Effector memory CD8-positive, alpha-beta T cell (primary cell): ENCODE results near the gene MECR.
A peak's percentile ranks its signal among the peaks of the same experiment; 100 is the strongest.

ENCODE experiments used
- ATAC-seq: fragments of 150-1000 bp; cut with Tn5 transposase; replicated peaks from 2 replicates; pipeline ENCODE4 v1.10.0; 2021; ENCODE audit warnings: mild to moderate bottlenecking, moderate library complexity
- DNase-seq, 3 experiments: peaks; one replicate each; pipeline ENCODE4 v3.0.0; 2021
- H3K27ac Mint-ChIP-seq, 2 donors: one replicate each; pipeline ENCODE4 v1.8.0; 2022; ENCODE audit warnings: mild to moderate bottlenecking in 2 of 2, mixed read lengths in 2 of 2, moderate library complexity in 2 of 2
- H3K27me3 Mint-ChIP-seq, 2 donors: one replicate each; pipeline ENCODE4 v1.8.0; 2022; ENCODE audit warnings: mixed read lengths in 2 of 2
- H3K36me3 Mint-ChIP-seq: one replicate; pipeline ENCODE4 v1.8.0; 2022; ENCODE audit warnings: mild to moderate bottlenecking, moderate library complexity, mixed read lengths; ENCODE audit not compliant: insufficient read depth
- H3K4me1 Mint-ChIP-seq, 2 donors: one replicate each; pipeline ENCODE4 v1.8.0; 2022; ENCODE audit warnings: low read depth in 2 of 2, mixed read lengths in 2 of 2
- H3K4me3 Mint-ChIP-seq, 2 donors: one replicate each; pipeline ENCODE4 v1.8.0; 2022; ENCODE audit warnings: mild to moderate bottlenecking in 2 of 2, mixed read lengths in 2 of 2, moderate library complexity in 2 of 2
- H3K9me3 Mint-ChIP-seq, 2 donors: one replicate each; pipeline ENCODE4 v1.8.0; 2022; ENCODE audit warnings: mixed read lengths in 2 of 2

Gene MECR

GRCh38 chr1:29260531-29260930 lies 29.8 kb upstream of the MECR start:
- DNase-seq (no peak), ATAC-seq (no peak)
- no peaks in the 10 kb centered on the region for H3K9me3 Mint-ChIP-seq
- H3K27ac Mint-ChIP-seq: no peak overlapping the region
- peak overlapping the region; percentile 70 to 79 for H3K4me3 Mint-ChIP-seq
- peaks cover 5 to 6% of the 10 kb centered on the region in 2 donors for H3K4me1 Mint-ChIP-seq
- H3K36me3 Mint-ChIP-seq: no peaks in the 10 kb centered on the region
- peaks cover 29 to 70% of the 10 kb centered on the region in 2 donors for H3K27me3 Mint-ChIP-seq

- ATAC-seq: peak; percentile 72
- Mint-ChIP-seq H3K4me3 (peak overlapping the region; percentile 70 to 79), H3K36me3 (no peaks in the 10 kb centered on the region), H3K27ac (peak overlapping the region in 1 of 2 donors; percentile 23), H3K27me3 (peaks cover 23 to 66% of the 10 kb centered on the region in 2 donors), H3K9me3 (no peaks in the 10 kb centered on the region), H3K4me1 (peaks cover 5 to 6% of the 10 kb centered on the region in 2 donors)
- peak in 2 of 3 experiments; percentile 15 to 23 for DNase-seq
Observed at GRCh38 chr1:29259802-29260441, 29.2 kb upstream of the MECR start.

GRCh38 chr1:29258976-29259801 lies 28.5 kb upstream of the MECR start:
- H3K27me3 Mint-ChIP-seq: peaks cover 22 to 66% of the 10 kb centered on the region in 2 donors
- no peaks in the 10 kb centered on the region for H3K36me3 Mint-ChIP-seq
- peaks cover 5 to 6% of the 10 kb centered on the region in 2 donors for H3K4me1 Mint-ChIP-seq
- H3K27ac Mint-ChIP-seq: no peak overlapping the region
- no peaks in the 10 kb centered on the region for H3K9me3 Mint-ChIP-seq
- H3K4me3 Mint-ChIP-seq: peak overlapping the region; percentile 70 to 79
- DNase-seq (no peak), ATAC-seq (peak; percentile 48)

GRCh38 chr1:29258189-29258975 lies 27.6 kb upstream of the MECR start:
- Mint-ChIP-seq H3K36me3 (no peaks in the 10 kb centered on the region), H3K4me3 (peak overlapping the region in 1 of 2 donors; percentile 3), H3K4me1 (peaks cover 5 to 6% of the 10 kb centered on the region in 2 donors), H3K27me3 (peaks cover 22 to 66% of the 10 kb centered on the region in 2 donors), H3K27ac (no peak overlapping the region), H3K9me3 (no peaks in the 10 kb centered on the region)
- no peak for DNase-seq
- no peak for ATAC-seq

GRCh38 chr1:29256979-29257804 lies 26.5 kb upstream of the MECR start:
- DNase-seq (no peak), ATAC-seq (no peak)
- Mint-ChIP-seq H3K4me3 (no peak overlapping the region), H3K27ac (no peak overlapping the region), H3K4me1 (peaks cover 5 to 6% of the 10 kb centered on the region in 2 donors), H3K9me3 (no peaks in the 10 kb centered on the region), H3K36me3 (no peaks in the 10 kb centered on the region), H3K27me3 (peaks cover 22 to 60% of the 10 kb centered on the region in 2 donors)

GRCh38 chr1:29256394-29256793 lies 25.7 kb upstream of the MECR start:
- DNase-seq: no peak
- H3K4me3 Mint-ChIP-seq: no peak overlapping the region
- H3K27ac Mint-ChIP-seq: no peak overlapping the region
- H3K27me3 Mint-ChIP-seq: peaks cover 22 to 52% of the 10 kb centered on the region in 2 donors
- no peaks in the 10 kb centered on the region for H3K9me3 Mint-ChIP-seq
- peaks cover 5 to 6% of the 10 kb centered on the region in 2 donors for H3K4me1 Mint-ChIP-seq
- ATAC-seq: no peak
- no peaks in the 10 kb centered on the region for H3K36me3 Mint-ChIP-seq

- Mint-ChIP-seq H3K4me3 (no peak overlapping the region), H3K27ac (no peak overlapping the region), H3K27me3 (peaks cover 16 to 41% of the 10 kb centered on the region in 2 donors), H3K4me1 (peaks cover 3% of the 10 kb centered on the region in 2 donors), H3K9me3 (no peaks in the 10 kb centered on the region), H3K36me3 (no peaks in the 10 kb centered on the region)
- ATAC-seq (no peak), DNase-seq (no peak)
Observed at GRCh38 chr1:29255134-29255666, 24.5 kb upstream of the MECR start.

GRCh38 chr1:29254346-29254745 lies 23.6 kb upstream of the MECR start:
- no peaks in the 10 kb centered on the region for H3K4me1 Mint-ChIP-seq

GRCh38 chr1:29253180-29253579 lies 22.4 kb upstream of the MECR start:
- no peaks in the 10 kb centered on the region for H3K36me3 Mint-ChIP-seq
- no peak overlapping the region for H3K4me3 Mint-ChIP-seq
- H3K9me3 Mint-ChIP-seq: no peaks in the 10 kb centered on the region
- H3K4me1 Mint-ChIP-seq: no peaks in the 10 kb centered on the region
- H3K27me3 Mint-ChIP-seq: peaks cover 11 to 23% of the 10 kb centered on the region in 2 donors
- DNase-seq: no peak
- no peak overlapping the region for H3K27ac Mint-ChIP-seq
- ATAC-seq: no peak

More at GRCh38 chr1:29254346-29254745, 23.6 kb upstream of the MECR start:
- Mint-ChIP-seq H3K9me3 (no peaks in the 10 kb centered on the region), H3K36me3 (no peaks in the 10 kb centered on the region), H3K27me3 (peaks cover 16 to 33% of the 10 kb centered on the region in 2 donors), H3K27ac (no peak overlapping the region), H3K4me3 (no peak overlapping the region)
- DNase-seq (no peak), ATAC-seq (no peak)

- Mint-ChIP-seq H3K27me3 (peaks cover 9 to 21% of the 10 kb centered on the region in 2 donors), H3K4me3 (no peak overlapping the region), H3K9me3 (no peaks in the 10 kb centered on the region), H3K36me3 (no peaks in the 10 kb centered on the region), H3K4me1 (peaks cover 0 to 1% of the 10 kb centered on the region in 2 donors), H3K27ac (no peak overlapping the region)
- no peak for DNase-seq
- ATAC-seq: no peak
Observed at GRCh38 chr1:29251164-29252124, 20.7 kb upstream of the MECR start.

GRCh38 chr1:29249951-29250581 lies 19.3 kb upstream of the MECR start:
- H3K27me3 Mint-ChIP-seq: peaks cover 0 to 21% of the 10 kb centered on the region in 2 donors
- peaks cover 0 to 1% of the 10 kb centered on the region in 2 donors for H3K4me1 Mint-ChIP-seq
- H3K9me3 Mint-ChIP-seq: no peaks in the 10 kb centered on the region
- no peaks in the 10 kb centered on the region for H3K36me3 Mint-ChIP-seq
- ATAC-seq (no peak), DNase-seq (no peak)
- H3K27ac Mint-ChIP-seq: no peak overlapping the region
- H3K4me3 Mint-ChIP-seq: no peak overlapping the region
